Effector memory CD4-positive, alpha-beta T cell (primary cell): ENCODE data around the gene MFSD2A.
"Not testable (repeated sequence)": the region's sequence is repeated elsewhere in the genome, so short reads cannot be mapped to it uniquely, and the experiment has no call there.

Source experiments
- DNase-seq, 3 donors: peaks; one replicate each; pipeline ENCODE4 v3.0.0-alpha.2; 2020
- H3K27ac ChIP-seq: 2 replicates; pipeline ENCODE4 v1.7.0; 2013; ENCODE audit warnings: mild to moderate bottlenecking, low read length, moderate library complexity; ENCODE audit not compliant: insufficient read depth, poor library complexity, severe bottlenecking
- H3K27me3 ChIP-seq: replicated peaks from 2 replicates; pipeline ENCODE4 v1.7.0; 2013; ENCODE audit warnings: mild to moderate bottlenecking, low read length; ENCODE audit not compliant: insufficient read depth, control insufficient read depth, poor library complexity, severe bottlenecking
- H3K36me3 ChIP-seq: 2 replicates; pipeline ENCODE4 v1.7.0; 2013; ENCODE audit warnings: mild to moderate bottlenecking, low read length, moderate library complexity; ENCODE audit not compliant: control insufficient read depth, insufficient read depth
- H3K4me1 ChIP-seq: 2 replicates; pipeline ENCODE4 v1.7.0; 2013; ENCODE audit warnings: low read length, mild to moderate bottlenecking; ENCODE audit not compliant: control insufficient read depth, insufficient read depth, poor library complexity, severe bottlenecking
- H3K4me3 ChIP-seq: 2 replicates; pipeline ENCODE4 v1.7.0; 2013; ENCODE audit warnings: low read length, low read depth, mild to moderate bottlenecking; ENCODE audit not compliant: insufficient read depth, poor library complexity, severe bottlenecking
- H3K9me3 ChIP-seq: 2 replicates; pipeline ENCODE4 v1.7.0; 2013; ENCODE audit warnings: mild to moderate bottlenecking, low read length, moderate library complexity; ENCODE audit not compliant: control insufficient read depth
- total RNA-seq, 3 donors: gene quantifications; one replicate each; lab custom pipeline; 2026; lab: John Stamatoyannopoulos, UW

The MFSD2A gene
- total RNA-seq, result 2.2 to 9.6 (median 2.9) reads per million in 3 donors

DNA sequence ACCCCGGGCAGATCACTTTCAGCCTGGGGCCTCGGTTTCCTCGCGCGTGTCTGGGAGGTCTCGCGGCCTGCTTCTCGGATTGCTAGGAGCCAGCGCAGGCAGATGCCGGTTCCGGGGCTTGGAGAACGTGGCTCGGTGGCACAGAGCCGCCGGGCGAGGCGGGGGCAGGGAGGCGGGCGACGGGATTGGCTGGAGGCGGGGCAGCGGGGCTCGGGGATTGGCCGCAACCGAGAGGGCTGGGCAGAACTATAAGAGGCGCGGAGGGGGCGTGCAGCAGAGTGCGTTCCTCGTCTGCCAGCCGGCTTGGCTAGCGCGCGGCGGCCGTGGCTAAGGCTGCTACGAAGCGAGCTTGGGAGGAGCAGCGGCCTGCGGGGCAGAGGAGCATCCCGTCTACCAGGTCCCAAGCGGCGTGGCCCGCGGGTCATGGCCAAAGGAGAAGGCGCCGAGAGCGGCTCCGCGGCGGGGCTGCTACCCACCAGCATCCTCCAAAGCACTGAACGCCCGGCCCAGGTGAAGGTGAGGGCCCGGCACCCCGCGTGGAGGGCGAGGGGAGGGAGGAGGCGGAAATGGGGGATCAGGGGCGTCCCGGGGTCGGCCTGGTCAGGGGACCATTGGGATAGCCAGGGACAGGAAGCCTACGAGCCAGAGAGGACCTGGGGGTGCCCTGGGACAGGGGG lies at the start of gene MFSD2A:
Gene MFSD2A, plus strand, starts transcription at position 276 of the 677 bp plus-strand sequence. Its CDS starts 148 bp downstream, at position 424.
- H3K4me3 ChIP-seq, result peak within 1 kb of the TSS; percentile 82
- H3K36me3 ChIP-seq, result no peaks in the 10 kb centered on the region
- H3K4me1 ChIP-seq, result peaks cover 16% of the 10 kb centered on the region
- no peaks in the 10 kb centered on the region for H3K27me3 ChIP-seq
- no peaks in the 10 kb centered on the region for H3K9me3 ChIP-seq
- no peak within 1 kb of the TSS for H3K27ac ChIP-seq
- peak; percentile 73 to 77 (median 73) for DNase-seq

DNA sequence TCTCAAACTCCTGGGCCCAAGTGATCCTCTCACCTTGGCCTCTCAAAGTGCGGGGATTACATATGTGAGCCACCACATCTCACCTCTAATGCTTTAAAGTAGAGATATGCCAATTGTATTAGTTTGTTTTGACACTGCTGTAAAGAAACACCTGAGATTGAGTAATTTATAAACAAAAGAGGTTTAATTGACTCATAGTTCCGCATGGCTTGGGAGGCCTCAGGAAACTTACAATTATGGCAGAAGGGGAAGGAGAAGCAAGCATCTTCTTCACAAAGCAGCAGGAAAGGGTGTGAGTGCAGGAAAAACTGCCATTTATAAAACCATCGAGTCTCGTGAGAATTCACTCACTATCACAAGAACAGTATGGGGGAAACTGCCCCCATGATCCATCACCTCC lies 49.8 kb upstream of the MFSD2A start:
- no peak for DNase-seq
- H3K27ac ChIP-seq, result no peak overlapping the region
- H3K4me1 ChIP-seq, result peaks cover 11% of the 10 kb centered on the region
- H3K36me3 ChIP-seq, result no peaks in the 10 kb centered on the region
- H3K27me3 ChIP-seq, result peaks cover 20% of the 10 kb centered on the region
- H3K9me3 ChIP-seq, result peaks cover 5% of the 10 kb centered on the region
- no peak overlapping the region for H3K4me3 ChIP-seq

DNA sequence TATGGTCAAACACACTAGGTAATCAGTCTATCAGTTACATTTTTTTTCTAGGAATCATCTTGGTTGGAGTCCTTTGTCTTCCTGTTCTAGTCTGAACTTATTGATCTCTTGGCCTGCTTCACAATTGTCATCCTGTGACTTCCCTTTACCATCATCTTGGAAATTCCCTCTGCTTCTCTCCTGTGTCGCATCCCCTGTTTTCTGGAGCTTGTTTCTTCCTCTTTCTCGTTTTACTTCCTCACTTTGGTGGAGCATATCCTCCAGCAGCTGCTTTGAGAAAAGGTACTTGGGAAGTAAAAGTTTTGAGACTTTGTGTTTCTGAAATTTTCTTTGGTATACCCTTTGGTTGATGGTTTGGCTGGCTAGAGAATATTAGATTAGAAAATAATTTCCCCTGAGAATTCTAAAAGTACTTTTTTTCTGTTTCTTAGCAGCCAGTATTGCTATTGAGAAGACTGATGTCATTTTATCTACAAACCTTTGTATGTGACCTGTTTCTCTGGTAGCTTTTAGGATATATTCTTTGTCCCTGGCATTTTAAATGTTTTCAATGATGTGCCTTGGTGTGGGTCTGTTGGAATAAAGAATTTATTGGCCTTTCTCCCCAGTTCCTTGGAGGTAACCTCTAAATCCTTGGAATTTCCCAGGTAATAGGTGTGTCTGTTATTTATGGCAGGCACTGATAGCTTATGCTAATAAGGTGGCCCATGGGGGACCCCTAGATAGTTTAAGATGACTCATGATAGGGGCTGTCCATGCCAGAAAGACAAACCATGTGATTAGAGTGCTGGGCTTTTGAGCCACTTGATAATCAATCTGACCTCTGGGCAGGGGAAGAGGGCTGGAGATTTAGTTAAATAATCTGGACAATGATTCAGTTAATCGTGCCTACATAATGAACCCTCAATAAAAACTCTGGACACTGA lies 47.2 kb upstream of the MFSD2A start:
- no peaks in the 10 kb centered on the region for H3K4me1 ChIP-seq
- H3K36me3 ChIP-seq, result no peaks in the 10 kb centered on the region
- no peak overlapping the region for H3K4me3 ChIP-seq
- H3K27me3 ChIP-seq, result peaks cover 7% of the 10 kb centered on the region
- DNase-seq, result no peak
- peaks cover 5% of the 10 kb centered on the region for H3K9me3 ChIP-seq
- no peak overlapping the region for H3K27ac ChIP-seq

DNA sequence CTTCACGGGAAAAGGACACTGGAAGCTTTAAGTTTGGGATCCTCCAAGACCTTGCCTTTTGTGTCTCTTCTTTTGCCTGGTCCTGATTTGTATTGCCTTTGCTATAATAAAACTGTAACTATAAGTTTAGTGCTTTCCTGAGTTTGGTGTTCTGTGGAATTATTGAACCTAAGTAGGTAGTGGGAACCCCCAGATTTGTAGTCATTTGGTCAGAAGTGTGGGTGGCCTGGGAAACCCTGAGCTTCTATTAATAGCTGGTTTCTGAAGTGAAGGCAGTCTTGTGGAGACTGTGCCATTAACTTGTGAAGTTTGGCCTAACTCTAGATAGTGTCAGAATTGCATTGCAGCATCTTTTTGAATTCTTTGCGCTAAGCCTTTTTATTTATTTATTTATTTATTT lies 46.4 kb upstream of the MFSD2A start:
- Histone ChIP-seq H3K4me3 (no peak overlapping the region), H3K9me3 (peaks cover 5% of the 10 kb centered on the region), H3K27me3 (peaks cover 7% of the 10 kb centered on the region), H3K27ac (no peak overlapping the region), H3K4me1 (no peaks in the 10 kb centered on the region), H3K36me3 (no peaks in the 10 kb centered on the region)
- DNase-seq, result no peak

DNA sequence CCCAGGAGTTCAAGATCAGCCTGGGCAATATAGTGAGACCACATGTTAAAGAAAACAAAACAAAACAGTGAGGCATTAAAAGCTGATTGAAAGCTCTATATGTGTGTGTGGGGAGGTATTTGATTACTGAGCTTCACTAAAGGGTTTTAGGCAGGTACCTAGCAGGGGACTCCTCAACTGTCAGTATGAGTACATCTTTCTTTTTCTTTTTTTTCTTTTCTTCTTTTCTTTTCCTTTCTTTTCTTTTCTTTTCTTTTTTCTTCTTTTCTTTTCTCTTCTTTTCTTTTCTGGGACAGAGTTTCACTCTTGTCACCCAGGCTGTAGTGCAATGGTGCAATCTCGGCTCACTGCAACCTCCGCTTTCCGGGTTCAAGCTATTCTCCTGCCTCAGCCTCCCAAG lies 44.7 kb upstream of the MFSD2A start:
- Histone ChIP-seq H3K9me3 (peaks cover 5% of the 10 kb centered on the region), H3K4me3 (no peak overlapping the region), H3K27ac (no peak overlapping the region), H3K36me3 (no peaks in the 10 kb centered on the region), H3K27me3 (peaks cover 3% of the 10 kb centered on the region), H3K4me1 (no peaks in the 10 kb centered on the region)
- no peak for DNase-seq

DNA sequence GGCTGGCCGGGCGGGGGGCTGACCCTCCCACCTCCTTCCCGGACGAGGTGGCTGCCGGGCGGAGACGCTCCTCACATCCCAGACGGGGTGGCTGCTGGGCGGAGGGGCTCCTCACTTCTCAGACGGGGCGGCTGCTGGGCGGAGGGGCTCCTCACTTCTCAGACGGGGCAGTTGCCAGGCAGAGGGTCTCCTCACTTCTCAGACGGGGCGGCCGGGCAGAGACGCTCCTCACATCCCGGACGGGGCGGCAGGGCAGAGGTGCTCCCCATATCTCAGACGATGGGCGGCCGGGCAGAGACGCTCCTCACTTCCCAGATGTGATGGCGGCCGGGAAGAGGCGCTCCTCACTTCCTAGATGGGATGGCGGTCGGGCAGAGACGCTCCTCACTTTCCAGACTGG lies 41.8 kb upstream of the MFSD2A start:
- not testable (repeated sequence) for H3K4me3 ChIP-seq, H3K4me1 ChIP-seq, DNase-seq, H3K36me3 ChIP-seq, H3K27me3 ChIP-seq, H3K9me3 ChIP-seq, H3K27ac ChIP-seq

DNA sequence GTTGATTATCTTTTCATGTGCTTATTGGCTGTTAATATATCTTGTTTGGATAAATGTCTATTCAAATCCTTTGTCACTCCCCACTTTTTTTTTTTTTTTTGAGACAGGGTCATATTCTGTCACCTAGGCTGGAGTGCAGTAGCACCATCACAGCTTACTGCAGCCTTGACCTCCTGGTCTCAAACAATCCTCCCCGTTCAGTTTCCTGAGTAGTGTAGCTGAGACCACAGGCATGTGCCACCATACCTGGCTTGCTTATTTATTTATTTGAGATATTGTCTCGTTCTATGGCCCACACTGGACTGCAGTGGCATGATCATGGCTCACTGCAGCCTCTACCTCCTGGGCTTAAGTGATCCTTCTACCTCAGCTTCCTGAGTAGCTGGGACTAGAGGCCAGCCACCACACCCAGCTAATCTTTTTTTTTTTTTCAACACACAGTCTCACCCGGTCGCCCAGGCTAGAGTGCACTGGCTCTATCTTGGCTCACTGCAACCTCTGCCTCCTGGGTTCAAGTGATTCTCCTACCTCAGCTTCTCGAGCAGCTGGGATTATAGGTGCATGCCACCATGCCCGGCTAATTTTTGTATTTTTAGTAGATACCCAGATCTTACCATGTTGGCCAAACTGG lies 39.3 kb upstream of the MFSD2A start:
- Histone ChIP-seq H3K4me3 (no peak overlapping the region), H3K27me3 (no peaks in the 10 kb centered on the region), H3K36me3 (no peaks in the 10 kb centered on the region), H3K4me1 (no peaks in the 10 kb centered on the region), H3K27ac (no peak overlapping the region), H3K9me3 (no peaks in the 10 kb centered on the region)
- no peak for DNase-seq

DNA sequence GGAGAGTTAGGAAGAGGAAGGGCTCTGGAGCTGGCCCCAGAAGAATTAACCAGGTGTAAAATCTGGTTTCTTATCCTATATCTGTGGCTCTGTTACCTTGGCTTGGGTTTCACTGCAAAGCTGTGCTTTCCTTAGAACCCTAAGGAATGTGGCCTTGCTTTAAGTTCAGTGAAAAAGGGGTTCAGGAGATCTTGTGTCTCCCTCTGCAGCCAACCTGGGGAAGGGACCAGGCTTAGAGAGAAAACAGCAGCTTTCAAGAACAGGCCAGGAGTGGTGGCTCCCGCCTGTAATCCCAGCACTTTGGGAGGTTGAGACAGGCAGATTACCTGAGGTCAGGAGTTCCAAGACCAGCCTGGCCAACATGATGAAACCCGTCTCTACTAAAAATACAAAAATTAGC lies 37.1 kb upstream of the MFSD2A start:
- Histone ChIP-seq H3K4me3 (no peak overlapping the region), H3K27ac (no peak overlapping the region), H3K4me1 (no peaks in the 10 kb centered on the region), H3K9me3 (no peaks in the 10 kb centered on the region), H3K27me3 (no peaks in the 10 kb centered on the region), H3K36me3 (no peaks in the 10 kb centered on the region)
- DNase-seq, result no peak

DNA sequence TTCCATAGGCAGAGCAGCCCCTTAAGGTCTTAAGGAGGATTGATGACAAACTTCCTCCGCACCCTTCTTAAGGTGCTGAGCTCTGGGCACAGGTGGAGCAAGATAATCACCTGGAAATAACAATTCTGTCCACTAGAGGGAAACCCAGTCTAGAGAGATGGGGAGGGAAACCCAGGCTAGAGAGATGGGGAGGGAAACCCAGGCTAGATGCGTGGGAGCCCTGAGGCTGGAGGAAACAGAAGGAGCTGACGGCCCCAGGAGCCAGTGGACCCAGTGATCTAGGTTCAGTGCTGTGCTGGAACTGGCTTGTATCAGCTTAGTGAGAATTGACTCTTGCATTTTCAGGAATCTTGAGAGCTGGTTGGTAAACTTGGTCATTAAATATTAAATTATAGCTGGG lies 35.4 kb upstream of the MFSD2A start:
- Histone ChIP-seq H3K4me1 (no peaks in the 10 kb centered on the region), H3K4me3 (no peak overlapping the region), H3K27me3 (no peaks in the 10 kb centered on the region), H3K36me3 (no peaks in the 10 kb centered on the region), H3K9me3 (no peaks in the 10 kb centered on the region), H3K27ac (no peak overlapping the region)
- DNase-seq, result peak in 2 of 3 donors; percentile 8 to 9
